Measurements from ENCODE around the gene ATF4. TPM values are rescaled to one million over a fixed set of nuclear protein-coding genes. Genes with fewer than 3 reads are reported as not detected.

The ATF4 gene
- total and polyA plus RNA-seq, 2 of the 8 experiments (the other 6 are each of a cell fraction or from before 2014, with no cell fraction given): 553 to 704 TPM

GRCh38 chr22:39481054-39481453 is 39.3 kb upstream of the ATF4 start (continued):
- TF ChIP-seq KDM5A (IDR thresholded peaks at IDR 0.05; ENCODE audit: low read length): no peak
- TF ChIP-seq SIX5 (IDR thresholded peaks at IDR 0.05; ENCODE audit: low read depth, low read length): no peak
- TF ChIP-seq TCF12 (IDR thresholded peaks at IDR 0.05; ENCODE audit: low read depth, low read length): no peak
- no peak for TF ChIP-seq USF2 (IDR thresholded peaks at IDR 0.05; ENCODE audit: low read length)
- no peak for TF ChIP-seq SP1 (IDR thresholded peaks at IDR 0.05; ENCODE audit: low read depth, low read length)
- TF ChIP-seq SP4 (IDR thresholded peaks at IDR 0.05; ENCODE audit: low read length): no peak
- no peak for TF ChIP-seq EP300 (IDR thresholded peaks at IDR 0.05; ENCODE audit: borderline replicate concordance in 1 of 2, low read depth in 2 of 2, low read length in 2 of 2)

Data from H1 (cell line).